Measurements from ENCODE around the gene SGCG. TPM values are rescaled to one million over a fixed set of nuclear protein-coding genes. Genes with fewer than 3 reads are reported as not detected.

Gene SGCG
- total RNA-seq, 2 experiments from 2014 or later = not detected

GRCh38 chr13:23268441-23268840 lies 87.7 kb downstream of the SGCG start:
- Histone ChIP-seq H3K36me3 (ENCODE audit: insufficient read depth, low read length) (no peaks in the 10 kb centered on the region), H3K9me3 (ENCODE audit: control insufficient read depth in 1 of 2, insufficient read depth in 1 of 2, low read length in 2 of 2) (peaks cover 0 to 4% of the 10 kb centered on the region in 2 experiments), H3K27ac (ENCODE audit: low read depth in 1 of 2, low read length in 2 of 2) (no peak overlapping the region), H3K4me3 (ENCODE audit: low read length) (no peak overlapping the region), H3K4me1 (ENCODE audit: insufficient read depth, low read length) (no peaks in the 10 kb centered on the region), H3K27me3 (ENCODE audit: control insufficient read depth in 1 of 2, insufficient read depth in 2 of 2, low read length in 2 of 2) (no peaks in the 10 kb centered on the region)
- Mint-ChIP-seq H3K36me3 (ENCODE audit: low read depth) (no peaks in the 10 kb centered on the region), H3K4me1 (ENCODE audit: low read depth) (no peaks in the 10 kb centered on the region), H3K9me3 (no peaks in the 10 kb centered on the region), H3K27ac (no peak overlapping the region), H3K27me3 (peaks cover 12% of the 10 kb centered on the region), H3K4me3 (no peak overlapping the region)
- intact Hi-C loops (cut with DNase I, micrococcal nuclease) = no loop called here
- DNase-seq (peak in 1 of 14 experiments; percentile 8), ATAC-seq (ENCODE audit: poor library complexity) (no peak)
- POLR2A ChIA-PET = no interaction called here
- CTCF ChIA-PET = no interaction called here
- TF ChIP-seq CTCF (IDR thresholded peaks at IDR 0.05) = no peak

GRCh38 chr13:23271331-23271730 lies 90.6 kb downstream of the SGCG start:
- ChIA-PET POLR2A (no interaction called here), CTCF (no interaction called here)
- no peak overlapping the region for H3K4me3 Mint-ChIP-seq
- no peak overlapping the region for H3K27ac Mint-ChIP-seq
- no peak overlapping the region for H3K4me3 ChIP-seq (ENCODE audit: low read length)
- H3K9me3 Mint-ChIP-seq = no peaks in the 10 kb centered on the region
- TF ChIP-seq CTCF (IDR thresholded peaks at IDR 0.05) = no peak
- DNase-seq (no peak), ATAC-seq (ENCODE audit: poor library complexity) (no peak)
- no peaks in the 10 kb centered on the region for H3K4me1 Mint-ChIP-seq (ENCODE audit: low read depth)
- H3K27me3 Mint-ChIP-seq = no peaks in the 10 kb centered on the region
- no peaks in the 10 kb centered on the region for H3K36me3 Mint-ChIP-seq (ENCODE audit: low read depth)
- peaks cover 0 to 4% of the 10 kb centered on the region in 2 experiments for H3K9me3 ChIP-seq (ENCODE audit: control insufficient read depth in 1 of 2, insufficient read depth in 1 of 2, low read length in 2 of 2)
- no peak overlapping the region for H3K27ac ChIP-seq (ENCODE audit: low read depth in 1 of 2, low read length in 2 of 2)
- no peaks in the 10 kb centered on the region for H3K36me3 ChIP-seq (ENCODE audit: insufficient read depth, low read length)
- no peaks in the 10 kb centered on the region for H3K27me3 ChIP-seq (ENCODE audit: control insufficient read depth in 1 of 2, insufficient read depth in 2 of 2, low read length in 2 of 2)
- intact Hi-C loops (cut with DNase I, micrococcal nuclease) = no loop called here
- H3K4me1 ChIP-seq (ENCODE audit: insufficient read depth, low read length) = no peaks in the 10 kb centered on the region

- Mint-ChIP-seq H3K27ac (no peak overlapping the region), H3K9me3 (no peaks in the 10 kb centered on the region), H3K4me1 (ENCODE audit: low read depth) (no peaks in the 10 kb centered on the region), H3K27me3 (no peaks in the 10 kb centered on the region), H3K4me3 (no peak overlapping the region), H3K36me3 (ENCODE audit: low read depth) (no peaks in the 10 kb centered on the region)
- Histone ChIP-seq H3K4me1 (ENCODE audit: insufficient read depth, low read length) (no peaks in the 10 kb centered on the region), H3K9me3 (ENCODE audit: control insufficient read depth in 1 of 2, insufficient read depth in 1 of 2, low read length in 2 of 2) (peaks cover 0 to 4% of the 10 kb centered on the region in 2 experiments), H3K27me3 (ENCODE audit: control insufficient read depth in 1 of 2, insufficient read depth in 2 of 2, low read length in 2 of 2) (no peaks in the 10 kb centered on the region), H3K36me3 (ENCODE audit: insufficient read depth, low read length) (no peaks in the 10 kb centered on the region), H3K27ac (ENCODE audit: low read depth in 1 of 2, low read length in 2 of 2) (no peak overlapping the region), H3K4me3 (ENCODE audit: low read length) (no peak overlapping the region)
- no peak for TF ChIP-seq CTCF (IDR thresholded peaks at IDR 0.05)
- POLR2A ChIA-PET = no interaction called here
- DNase-seq = no peak
- intact Hi-C loops (cut with DNase I, micrococcal nuclease) = no loop called here
- no peak for ATAC-seq (ENCODE audit: poor library complexity)
- CTCF ChIA-PET = no interaction called here
Measured at GRCh38 chr13:23273498-23273897, 92.7 kb downstream of the SGCG start.
